K562 (cell line): ENCODE results near the gene CASP7. TPM values are rescaled to one million over a fixed set of nuclear protein-coding genes. Genes with fewer than 3 reads are reported as not detected.

Experiments used
- ATAC-seq: fragments of 200-7000 bp; cut with Tn5 transposase; 3 replicates; pipeline ENCODE4 v1.9.1; 2020; ENCODE audit warnings: moderate library complexity
- BruUV-seq: library from RNA; stranded (reverse); fragments of 400-500 nt; replicated peaks from 2 replicates; lab custom pipeline; 2021; lab: Mats Ljungman, UMichigan
- CTCF ChIA-PET: fragments of 300-600 bp; formaldehyde crosslinking; extraction: SDS; loops from one replicate; lab custom pipeline; 2021; ENCODE audit warnings: low intra/inter-chr PET ratio; lab: Yijun Ruan, JAX
- POLR2A ChIA-PET: fragments of 300-600, 350-650 bp; sonication (Branson Sonifier 250); formaldehyde crosslinking; extraction: SDS; loops from one replicate; lab custom pipeline; 2021; ENCODE audit warnings: antibody characterized with exemption, inconsistent platforms; lab: Yijun Ruan, JAX
- DNase-seq, 4 experiments: peaks; one replicate each; pipeline versions ENCODE4 v3.0.0 to v3.0.0-alpha.2; 2011 to 2018; ENCODE audit warnings: low spot score in 3 of 4, mixed read lengths in 3 of 4; ENCODE audit errors: extremely low read depth in 1 of 4
- FAIRE-seq: peaks from 2 replicates; lab custom pipeline; 2011; peaks lifted over from hg19 to GRCh38; lab: Jason Lieb, UNC
- H2AFZ ChIP-seq: 2 replicates; pipeline ENCODE4 v1.6.0; 2011; ENCODE audit warnings: low read depth, low read length, control low read depth, inconsistent platforms
- H3K27ac ChIP-seq: fragments of 200-600 bp; 3 replicates; pipeline ENCODE4 v1.8.0; 2011; ENCODE audit warnings: low read depth, mild to moderate bottlenecking, control low read depth, inconsistent platforms, low read length, moderate library complexity, mixed read lengths; ENCODE audit errors: extremely low read depth
- H3K27me3 ChIP-seq, 2 experiments: fragments of 300-600 bp in 1 of 2; 2 replicates in 1 of 2; 3 replicates in 1 of 2; pipeline versions ENCODE4 v1.6.0 to v1.8.0; 2011; ENCODE audit warnings: inconsistent platforms in 2 of 2, low read length in 2 of 2, mild to moderate bottlenecking in 1 of 2, mixed read lengths in 1 of 2, moderate library complexity in 1 of 2; ENCODE audit not compliant: control insufficient read depth in 2 of 2, insufficient read depth in 2 of 2
- H3K36me3 ChIP-seq: fragments of 300-600 bp; 3 replicates; pipeline ENCODE4 v1.8.0; 2011; ENCODE audit warnings: mild to moderate bottlenecking, low read length, inconsistent platforms; ENCODE audit not compliant: control insufficient read depth, insufficient read depth
- H3K4me1 ChIP-seq, 2 experiments: fragments of 200-600 bp in 1 of 2; replicated peaks in 1 of 2; 2 replicates in 1 of 2; 3 replicates in 1 of 2; pipeline versions ENCODE4 v1.5.1 to v1.8.0; 2011; ENCODE audit warnings: inconsistent platforms in 2 of 2, low read length in 2 of 2, mild to moderate bottlenecking in 1 of 2, mixed read lengths in 1 of 2, moderate library complexity in 1 of 2; ENCODE audit not compliant: control insufficient read depth in 2 of 2, insufficient read depth in 2 of 2
- H3K4me2 ChIP-seq: 2 replicates; pipeline ENCODE4 v1.6.1; 2011; ENCODE audit warnings: low read length, control low read depth, inconsistent platforms, mixed read lengths; ENCODE audit not compliant: insufficient read depth
- H3K4me3 ChIP-seq: fragments of 200-600 bp; sonication (generic), shearing (Covaris generic); 2 replicates; pipeline ENCODE4 v1.5.1; 2016; ENCODE audit warnings: control low read depth, inconsistent platforms
- H3K79me2 ChIP-seq: fragments of 200-600 bp; 3 replicates; pipeline ENCODE4 v1.8.0; 2011; ENCODE audit warnings: low read length, inconsistent platforms; ENCODE audit not compliant: control insufficient read depth, insufficient read depth
- H3K9ac ChIP-seq, 2 experiments: 2 replicates each; pipeline versions ENCODE4 v1.6.0 to v1.6.1; 2011; ENCODE audit warnings: low read depth in 2 of 2, low read length in 2 of 2, control low read depth in 1 of 2, inconsistent platforms in 1 of 2, mild to moderate bottlenecking in 1 of 2, mixed read lengths in 1 of 2; ENCODE audit not compliant: insufficient read depth in 1 of 2
- H3K9me1 ChIP-seq: one replicate; pipeline ENCODE4 v1.6.0; 2011; ENCODE audit warnings: inconsistent platforms, mild to moderate bottlenecking, low read length, moderate library complexity; ENCODE audit not compliant: control insufficient read depth, insufficient read depth
- H3K9me3 ChIP-seq: replicated peaks from 2 replicates; pipeline ENCODE4 v1.5.1; 2011; ENCODE audit warnings: low read depth, low read length, inconsistent platforms; ENCODE audit not compliant: control insufficient read depth, insufficient read depth
- H4K20me1 ChIP-seq: replicated peaks from 2 replicates; pipeline ENCODE4 v1.6.1; 2011; ENCODE audit warnings: low read length, inconsistent platforms, mixed read lengths; ENCODE audit not compliant: control insufficient read depth, insufficient read depth
- ARID4B ChIP-seq: sonication (generic); formaldehyde crosslinking; IDR thresholded peaks from 2 replicates; pipeline ENCODE4 v1.8.0; 2022; ENCODE audit warnings: mild to moderate bottlenecking, missing genetic modification reagents
- MNT ChIP-seq, 2 experiments: fragments of 450-650 bp; conservative IDR thresholded peaks; 2 replicates each; pipeline ENCODE4 v1.6.1; 2017; ENCODE audit warnings: mild to moderate bottlenecking in 2 of 2, moderate library complexity in 2 of 2
- NR0B1 ChIP-seq: fragments of 450-650 bp; IDR thresholded peaks from one replicate; pipeline ENCODE4 v1.6.1; 2018; ENCODE audit warnings: mild to moderate bottlenecking, moderate library complexity; ENCODE audit not compliant: partially characterized antibody
- POU5F1 ChIP-seq: fragments of 150-350 bp; IDR thresholded peaks from 2 replicates; pipeline ENCODE4 v1.6.1; 2014; ENCODE audit warnings: borderline replicate concordance, low read length, low read depth, mild to moderate bottlenecking; ENCODE audit not compliant: partially characterized antibody
- TOE1 ChIP-seq, 2 experiments: fragments of 450-650 bp in 1 of 2; sonication (generic) in 1 of 2; formaldehyde crosslinking in 1 of 2; IDR thresholded peaks; 2 replicates each; pipeline versions ENCODE4 v1.7.1 to v1.8.0; 2016 to 2022; ENCODE audit warnings: borderline replicate concordance in 2 of 2, mild to moderate bottlenecking in 2 of 2, antibody characterized with exemption in 1 of 2, inconsistent platforms in 1 of 2, low read depth in 1 of 2, missing genetic modification reagents in 1 of 2, moderate library complexity in 1 of 2
- ZBTB49 ChIP-seq: sonication (generic); formaldehyde crosslinking; IDR thresholded peaks from 2 replicates; pipeline ENCODE4 v1.8.0; 2022; ENCODE audit warnings: missing genetic modification reagents, mild to moderate bottlenecking, borderline replicate concordance
- ZNF449 ChIP-seq: fragments of 250-450 bp; sonication (Bioruptor Pico); IDR thresholded peaks from 2 replicates; pipeline ENCODE4 v1.8.0; 2022; ENCODE audit warnings: moderate library complexity, mild to moderate bottlenecking, inconsistent platforms
- ZNF830 ChIP-seq: fragments of 250-450 bp; sonication (Bioruptor Pico); IDR thresholded peaks from 2 replicates; pipeline ENCODE4 v1.5.0; 2021; ENCODE audit warnings: mild to moderate bottlenecking
- WGBS: fragments of 100-300 bp; shearing (Covaris generic); methylation state at CpG from one replicate; pipeline ENCODE4 v1.1.6; 2016; ENCODE audit warnings: low coverage, mixed read lengths; ENCODE audit not compliant: insufficient coverage; ENCODE audit errors: missing lambda C conversion rate; 5-methylcytosine and 5-hydroxymethylcytosine counted together
- in situ Hi-C: fragments of 300-500 bp; cut with MboI; formaldehyde crosslinking; loops from 4 replicates; pipeline ENCODE4 v1.15.0; 2018; ENCODE audit warnings: inconsistent platforms, mixed read lengths
- intact Hi-C: fragments of 100-400 bp; cut with micrococcal nuclease; formaldehyde crosslinking; loops from 2 replicates; pipeline ENCODE4 v1.14.2; 2022
- polyA plus RNA-seq, 8 experiments: library from polyadenylated mRNA; depleted of rRNA in 4 of 8; stranded (reverse) in 5 of 8; unstranded in 3 of 8; fragments of >200 nt; fragmentation: Nextera tagmentation in 2 of 8; fragmentation: Illumina TruSeq in 1 of 8; extraction: Ambion mirVana in 2 of 8; extraction: Trizol in 1 of 8; gene quantifications; 2 replicates each; pipeline versions ENCODE4 v1.2.1 to v1.2.3, GENCODE V29; 2011 to 2014; ENCODE audit warnings: inconsistent platforms in 1 of 8, missing spikeins in 1 of 8
- total RNA-seq, 7 experiments: library from RNA; depleted of rRNA in 6 of 7; stranded (reverse); fragments of >200 nt in 6 of 7; fragmentation: Illumina TruSeq in 2 of 7; extraction: Trizol in 2 of 7; gene quantifications; 2 replicates each; pipeline versions ENCODE4 v1.2.1 to v1.2.3, GENCODE V29; 2011 to 2021; ENCODE audit warnings: low replicate concordance in 1 of 7

The CASP7 gene
- total and polyA plus RNA-seq, 9 of the 15 experiments (the other 6 are each of a cell fraction or from before 2014, with no cell fraction given), result 2.2 to 23.3 (median 9.0) TPM

GRCh38 chr10:113756940-113757543 lies 77.3 kb downstream of the CASP7 start:
- Histone ChIP-seq H3K79me2 (no peaks in the 10 kb centered on the region), H3K27me3 (peaks cover 2 to 15% of the 10 kb centered on the region in 2 experiments; a peak in 2 of 5 replicates), H3K9ac (no peak overlapping the region), H3K4me3 (no peak overlapping the region), H3K27ac (no peak overlapping the region), H3K4me1 (no peaks in the 10 kb centered on the region), H3K9me3 (no peaks in the 10 kb centered on the region), H3K9me1 (no peaks in the 10 kb centered on the region), H3K4me2 (no peak overlapping the region), H2AFZ (no peak overlapping the region), H3K36me3 (no peaks in the 10 kb centered on the region), H4K20me1 (no peaks in the 10 kb centered on the region)
- FAIRE-seq (no peak), ATAC-seq (no peak), DNase-seq (no peak)
- intact Hi-C loops, result no loop called here
- in situ Hi-C loops, result no loop called here
- BruUV-seq, result no TSS peak
- ChIA-PET POLR2A (no interaction called here), CTCF (no interaction called here)
- under 1% methylated on average over 11 of the region's 12 CpGs for WGBS
- TF ChIP-seq ZBTB49 (CRISPR knock-in tag) (no peak), ARID4B (CRISPR knock-in tag) (no peak), ZNF449 (no peak), TOE1 (IDR thresholded peaks at IDR 0.05; ENCODE audit: borderline replicate concordance) (no peak), TOE1 (CRISPR knock-in tag; IDR thresholded peaks at IDR 0.05; ENCODE audit: borderline replicate concordance, low read depth) (no peak), POU5F1 (no peak), NR0B1 (no peak), MNT (conservative IDR thresholded peaks at IDR 0.05) (no peak), ZNF830 (no peak)
